Frontal cortex (tissue), 4 donors: Measurements from ENCODE around the gene AMBN. TPM values are rescaled to one million over a fixed set of nuclear protein-coding genes. Genes with fewer than 3 reads are reported as not detected.

ENCODE experiments used
- DNase-seq, 2 donors: peaks; one replicate each; pipeline ENCODE4 v3.0.0; 2012; ENCODE audit warnings: low spot score in 2 of 2
- FAIRE-seq: peaks from 2 replicates; lab custom pipeline; 2012; peaks lifted over from hg19 to GRCh38; lab: Jason Lieb, UNC
- total RNA-seq: library from RNA; depleted of rRNA; stranded (reverse); fragments of >200 nt; gene quantifications from one replicate; pipeline ENCODE4 v1.2.3, GENCODE V29; 2014
- donor health status: control.
- donor health status: control.
- donor health status: control.

The AMBN gene, protein sequence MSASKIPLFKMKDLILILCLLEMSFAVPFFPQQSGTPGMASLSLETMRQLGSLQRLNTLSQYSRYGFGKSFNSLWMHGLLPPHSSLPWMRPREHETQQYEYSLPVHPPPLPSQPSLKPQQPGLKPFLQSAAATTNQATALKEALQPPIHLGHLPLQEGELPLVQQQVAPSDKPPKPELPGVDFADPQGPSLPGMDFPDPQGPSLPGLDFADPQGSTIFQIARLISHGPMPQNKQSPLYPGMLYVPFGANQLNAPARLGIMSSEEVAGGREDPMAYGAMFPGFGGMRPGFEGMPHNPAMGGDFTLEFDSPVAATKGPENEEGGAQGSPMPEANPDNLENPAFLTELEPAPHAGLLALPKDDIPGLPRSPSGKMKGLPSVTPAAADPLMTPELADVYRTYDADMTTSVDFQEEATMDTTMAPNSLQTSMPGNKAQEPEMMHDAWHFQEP
- 1.2 TPM for total RNA-seq

DNA sequence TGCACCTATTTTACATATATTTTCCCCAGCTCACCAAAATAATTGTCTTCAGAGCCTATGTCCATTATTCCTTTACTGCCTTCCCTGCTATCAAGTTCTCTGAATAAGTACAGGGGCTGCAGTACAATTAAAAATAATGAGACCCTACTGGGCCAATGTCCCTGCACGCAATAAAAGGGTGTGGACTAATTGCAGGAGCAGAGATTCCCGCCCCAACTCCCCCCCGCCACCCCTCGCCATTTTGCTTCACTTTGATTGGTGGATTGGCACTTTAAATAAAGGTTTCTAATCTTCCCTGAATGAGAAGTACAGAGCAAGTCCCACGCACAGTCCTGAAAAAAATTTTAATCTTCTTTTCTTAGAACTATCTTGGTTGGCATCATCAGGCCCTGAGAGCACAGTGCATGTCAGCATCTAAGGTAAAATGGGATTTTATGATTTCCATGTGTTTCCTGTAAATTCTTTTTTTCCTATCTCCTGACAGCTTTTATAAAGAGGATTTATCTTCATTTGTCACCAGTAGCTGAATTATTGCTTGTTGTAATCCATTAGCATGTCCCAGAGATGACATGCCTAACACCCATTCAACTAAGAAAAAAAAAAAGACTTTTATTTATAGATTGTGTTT is at the start of gene AMBN:
TSS of gene AMBN (plus strand) at position 302 of the 628 bp plus-strand sequence. CDS start at position 405, 103 bp downstream.
- DNase-seq (no peak), FAIRE-seq (no peak)

DNA sequence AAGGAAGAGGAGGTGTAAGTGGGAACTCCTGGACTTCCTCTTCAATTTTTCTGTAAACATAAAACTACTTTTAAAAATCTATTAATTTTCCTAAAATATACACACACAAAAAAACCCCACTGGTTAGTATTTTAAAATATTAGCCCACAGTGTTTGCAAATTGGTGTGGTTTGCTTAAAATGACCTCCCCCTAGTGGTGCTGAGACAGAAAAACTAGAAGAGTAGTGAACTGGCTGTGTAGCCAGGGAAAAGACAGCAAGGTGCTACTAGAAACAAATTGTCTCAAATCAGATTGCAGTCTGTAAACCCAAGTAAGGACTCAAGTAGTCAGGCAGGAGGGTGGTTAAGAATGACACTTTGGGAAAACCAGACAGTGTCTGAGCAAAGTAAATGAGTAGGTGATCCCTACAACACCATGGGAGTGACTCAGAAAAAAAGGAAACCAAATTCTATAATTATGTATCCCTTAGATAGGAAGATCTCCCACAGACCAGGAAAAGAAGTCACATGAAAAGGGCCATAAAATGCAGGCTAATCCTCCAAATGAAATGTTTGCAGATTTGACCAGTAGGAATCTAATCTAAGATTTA is 47.7 kb upstream of the AMBN start:
- DNase-seq = no peak
- no peak for FAIRE-seq

DNA sequence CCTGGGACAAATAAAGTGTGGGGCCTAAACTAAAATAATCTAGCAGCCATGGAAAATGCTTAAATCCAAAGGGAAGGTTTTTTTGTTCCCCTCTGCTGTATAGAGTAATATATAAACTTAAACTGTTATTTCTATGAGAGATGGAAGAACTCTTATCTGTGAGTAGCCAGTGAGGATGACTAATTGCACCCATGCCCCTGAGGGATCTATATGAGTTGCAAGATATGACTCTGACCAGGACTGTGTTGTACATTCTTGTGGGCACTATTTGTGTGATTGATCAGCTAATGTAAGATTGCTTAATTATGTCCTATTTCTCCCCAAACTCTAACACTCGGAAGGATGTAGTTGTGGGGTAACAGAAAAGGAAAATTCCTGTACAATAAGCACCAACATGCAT is 35.2 kb upstream of the AMBN start:
- FAIRE-seq (no peak), DNase-seq (no peak)

DNA sequence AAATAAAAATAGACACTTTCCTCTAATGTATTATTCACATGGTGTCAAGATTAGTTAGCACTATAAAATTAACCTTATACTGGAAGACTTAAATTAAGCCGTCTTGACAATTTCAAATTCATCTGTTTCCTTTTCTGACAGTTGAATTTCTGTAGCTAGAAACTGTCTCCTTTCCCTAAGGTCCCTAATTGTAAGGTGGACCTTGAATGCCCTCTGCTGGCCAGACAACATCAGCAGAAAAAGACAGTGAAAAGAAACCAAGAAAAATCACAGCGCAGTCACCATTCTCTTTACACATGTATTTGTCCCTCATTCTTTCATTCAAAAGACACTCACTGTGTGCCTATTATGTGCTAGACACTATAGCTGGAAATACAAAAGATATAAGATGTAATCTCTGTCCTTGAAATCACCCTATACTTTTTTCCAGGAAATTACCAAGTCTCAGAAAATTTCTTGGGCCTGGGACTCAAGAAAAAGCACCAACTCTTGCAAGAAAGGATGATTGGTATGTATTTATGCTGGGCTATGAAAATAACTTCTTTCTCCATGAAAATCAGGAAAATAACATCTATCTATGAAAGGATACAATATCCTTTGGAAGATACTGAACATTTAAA is 32.7 kb upstream of the AMBN start:
- peak; percentile 7 to 49 for DNase-seq
- FAIRE-seq = peak; percentile 76

DNA sequence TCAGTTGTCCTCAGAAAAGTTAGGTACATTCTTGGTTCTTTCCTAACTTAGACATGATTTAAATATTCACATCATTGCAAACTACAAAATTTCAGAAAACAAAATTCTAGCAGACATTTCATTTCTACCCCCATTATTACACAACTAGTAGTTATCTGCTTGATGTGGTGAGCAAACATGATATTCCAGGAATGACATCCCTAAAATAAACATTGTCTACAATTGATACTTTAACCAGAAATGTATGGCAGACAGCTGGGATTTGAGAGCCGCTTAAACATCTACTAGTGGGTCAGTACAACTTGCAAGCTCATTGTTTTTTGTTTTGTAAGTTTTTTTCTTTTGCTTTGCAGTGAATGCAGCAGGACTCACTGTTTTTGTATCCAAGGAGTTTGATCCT is 32.1 kb upstream of the AMBN start:
- DNase-seq = no peak
- FAIRE-seq = no peak

DNA sequence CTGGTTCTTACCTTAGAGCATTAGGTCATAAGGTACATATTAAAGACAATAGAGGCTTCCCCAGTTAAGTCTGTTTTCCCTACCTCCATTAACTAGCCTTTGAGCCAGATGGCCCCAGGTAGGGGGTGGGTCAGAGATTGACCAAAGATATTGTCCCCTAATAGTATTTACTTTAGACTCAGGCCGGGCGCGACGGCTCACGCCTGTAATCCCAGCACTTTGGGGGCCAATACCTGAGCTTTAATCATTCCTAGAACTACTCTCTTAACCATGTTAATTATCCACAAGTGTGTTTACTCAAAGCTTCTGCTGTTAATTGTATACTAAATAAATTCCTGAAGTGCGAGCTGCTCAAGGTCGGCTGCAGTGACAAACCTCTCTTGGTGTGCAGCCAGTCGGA is 28.0 kb upstream of the AMBN start:
- FAIRE-seq (no peak), DNase-seq (no peak)

DNA sequence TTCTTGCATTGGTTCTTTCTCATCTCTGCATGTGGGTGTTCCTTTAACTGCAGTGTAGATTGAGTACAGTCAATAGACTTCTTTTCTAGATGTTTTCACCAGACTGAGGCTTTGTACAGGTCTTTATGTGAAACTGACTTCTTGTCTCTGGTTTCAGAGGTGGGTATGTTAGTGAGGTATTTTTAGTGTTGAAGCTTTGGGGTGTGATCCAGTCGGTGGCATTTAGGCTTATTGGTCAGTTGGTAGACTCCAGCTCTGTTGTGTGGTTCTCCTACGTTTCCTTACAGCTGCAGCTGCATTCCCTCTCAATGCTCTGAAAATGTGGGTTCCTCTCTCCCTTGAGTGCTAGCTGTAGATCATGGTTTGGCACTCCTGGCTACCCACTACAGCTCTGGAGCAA is 21.3 kb upstream of the AMBN start:
- DNase-seq (no peak), FAIRE-seq (no peak)

DNA sequence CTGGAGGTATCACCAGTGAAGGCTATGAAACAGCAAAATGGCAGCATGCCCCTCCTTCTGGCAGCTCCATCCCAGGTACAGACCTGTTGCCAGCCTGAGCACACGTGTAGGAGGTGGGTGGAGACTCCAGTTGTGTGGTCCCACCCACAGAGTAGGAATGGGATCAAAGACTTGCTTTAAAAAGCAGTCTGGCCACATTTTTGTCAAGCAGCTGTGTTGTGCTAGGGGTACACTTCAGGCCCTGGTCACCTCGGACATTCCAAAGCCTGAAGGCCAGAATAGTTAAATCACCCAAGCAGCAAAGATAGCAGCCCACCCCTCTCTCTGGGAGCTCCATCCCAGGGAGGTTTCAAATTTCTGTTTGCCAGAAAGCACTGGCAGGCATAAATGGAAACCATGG is 20.3 kb upstream of the AMBN start:
- FAIRE-seq = no peak
- no peak for DNase-seq

DNA sequence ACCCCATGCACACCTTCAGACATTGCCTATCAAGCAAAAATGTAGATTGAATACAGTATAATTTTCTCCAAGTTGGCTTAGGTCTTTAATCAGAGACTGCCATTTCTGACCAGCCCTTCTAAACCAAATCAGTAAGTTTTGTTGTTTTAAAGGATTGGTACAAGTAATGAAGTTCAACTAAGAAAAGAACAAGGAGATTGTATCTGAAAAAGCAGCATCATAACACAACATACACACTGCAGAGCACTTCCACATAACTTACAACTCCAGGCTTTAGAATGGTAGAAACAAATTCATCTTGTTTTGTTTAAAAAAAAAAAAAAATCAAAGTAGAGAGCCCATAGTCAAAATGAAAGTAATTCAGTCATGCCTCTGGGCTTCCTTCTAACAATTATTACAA is 16.1 kb upstream of the AMBN start:
- FAIRE-seq = no peak

DNA sequence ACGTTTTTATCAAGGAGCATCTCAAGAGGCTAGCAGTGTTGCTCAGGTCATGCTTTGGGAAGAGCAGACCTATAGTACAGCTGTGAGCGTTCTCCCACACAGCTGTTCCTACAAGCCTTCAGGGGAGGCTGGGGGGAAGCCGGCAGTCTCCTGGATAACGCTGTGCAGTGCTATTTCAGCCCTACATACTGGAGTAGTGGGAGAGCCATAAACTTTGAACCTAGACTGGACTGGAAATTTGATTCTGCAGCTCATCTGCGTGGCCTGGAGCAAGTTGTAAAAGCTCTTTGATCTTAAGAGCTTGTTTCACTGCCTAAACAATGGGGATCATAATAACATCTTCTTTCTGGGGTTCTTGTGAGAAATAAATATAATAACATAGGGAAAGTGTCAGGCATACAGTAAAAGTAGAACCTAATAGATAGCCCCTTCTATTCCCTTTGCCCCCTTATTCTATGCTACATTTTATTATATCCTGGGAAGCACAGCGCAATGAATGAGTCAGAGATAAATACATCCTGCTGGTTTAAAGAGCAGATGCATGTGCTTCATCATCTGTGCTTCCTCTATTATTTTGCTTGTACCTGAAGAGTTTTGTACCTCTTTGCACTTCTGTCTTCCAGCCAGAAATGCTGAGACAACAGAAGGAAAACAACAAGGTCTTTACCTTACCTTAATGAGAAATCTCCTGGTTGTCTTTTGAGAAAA is 14.7 kb upstream of the AMBN start:
- no peak for FAIRE-seq

More for the DNA sequence above, 16.1 kb upstream of the AMBN start:
- no peak for DNase-seq

DNA sequence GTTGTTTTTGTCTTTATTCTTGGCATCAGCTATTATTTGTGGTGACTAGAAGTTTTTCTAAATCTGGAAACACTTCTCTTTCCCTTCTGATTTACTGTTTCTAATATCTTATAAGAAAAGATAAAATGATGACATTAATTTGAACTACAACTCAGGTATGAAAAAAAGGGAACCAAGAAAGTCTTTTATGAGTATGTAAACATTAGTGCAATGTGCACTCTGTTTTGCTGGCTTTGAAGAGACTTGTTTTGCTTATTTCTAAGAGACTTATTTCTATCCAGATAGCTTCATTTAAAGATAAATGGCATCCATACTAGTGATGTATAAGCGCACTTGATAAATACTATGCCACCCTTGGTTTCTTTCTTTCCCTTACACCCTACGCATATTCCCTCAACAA is 10.1 kb upstream of the AMBN start:
- DNase-seq = no peak
- no peak for FAIRE-seq

More for the DNA sequence above, 14.7 kb upstream of the AMBN start:
- DNase-seq = no peak

DNA sequence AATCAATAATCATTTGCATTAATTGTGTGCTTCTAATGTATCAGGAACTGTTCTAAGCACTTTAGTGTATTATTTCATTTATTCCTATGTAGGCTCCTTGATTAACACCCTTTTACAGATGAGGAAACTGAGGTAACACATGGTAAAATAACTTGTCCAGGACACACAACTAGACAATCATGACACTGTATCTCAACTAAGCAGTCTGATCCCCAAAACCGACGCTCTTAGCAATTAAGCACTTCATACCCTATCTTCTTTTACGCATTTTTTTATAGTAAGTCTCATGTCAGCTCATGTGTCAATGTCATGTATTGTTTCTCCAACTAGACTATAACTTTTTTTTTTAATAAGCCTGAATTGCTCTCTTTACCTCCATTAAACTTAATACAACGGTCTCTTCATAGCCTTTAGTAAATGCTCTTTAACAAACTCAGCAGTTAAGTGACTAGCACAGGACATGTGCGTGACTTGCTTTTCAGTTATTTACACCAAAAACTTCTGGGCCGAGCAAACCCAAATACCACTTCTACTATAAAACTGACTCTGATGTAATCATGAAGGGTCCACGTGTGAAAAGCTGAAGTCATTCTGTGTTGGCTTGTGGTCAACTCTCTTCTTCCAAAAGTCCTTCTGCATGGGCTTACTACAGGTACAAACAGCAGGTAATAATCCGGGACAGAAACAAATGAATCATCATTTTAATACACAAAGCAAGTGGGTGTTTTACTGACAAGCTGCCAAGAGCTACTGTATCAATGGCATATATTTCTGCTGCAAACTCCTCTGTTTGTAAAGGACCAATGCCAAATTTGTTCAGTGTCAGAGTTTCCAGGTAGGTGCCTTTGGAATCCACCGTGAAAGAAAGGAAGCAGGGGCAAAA is 7.9 kb upstream of the AMBN start:
- FAIRE-seq (no peak), DNase-seq (no peak)

DNA sequence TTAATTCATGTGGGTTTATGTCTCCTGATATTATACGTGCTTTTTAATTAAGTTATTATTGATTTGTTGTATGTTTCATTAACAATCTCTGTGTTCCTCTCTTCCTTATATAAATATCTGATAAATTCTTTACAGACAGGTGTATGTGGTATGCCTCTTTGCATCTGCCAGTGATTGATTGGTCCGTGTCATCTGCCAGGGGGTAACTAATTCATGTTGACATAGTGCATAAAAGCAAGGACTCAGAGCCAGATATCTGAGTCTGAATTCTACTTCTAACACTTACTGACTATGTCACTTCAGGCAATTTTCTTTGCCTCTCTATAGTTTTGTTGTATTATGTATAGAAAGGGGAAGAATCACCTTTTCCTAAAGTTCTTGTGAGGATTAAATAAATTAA is 5.2 kb upstream of the AMBN start:
- DNase-seq = no peak
- FAIRE-seq = no peak

DNA sequence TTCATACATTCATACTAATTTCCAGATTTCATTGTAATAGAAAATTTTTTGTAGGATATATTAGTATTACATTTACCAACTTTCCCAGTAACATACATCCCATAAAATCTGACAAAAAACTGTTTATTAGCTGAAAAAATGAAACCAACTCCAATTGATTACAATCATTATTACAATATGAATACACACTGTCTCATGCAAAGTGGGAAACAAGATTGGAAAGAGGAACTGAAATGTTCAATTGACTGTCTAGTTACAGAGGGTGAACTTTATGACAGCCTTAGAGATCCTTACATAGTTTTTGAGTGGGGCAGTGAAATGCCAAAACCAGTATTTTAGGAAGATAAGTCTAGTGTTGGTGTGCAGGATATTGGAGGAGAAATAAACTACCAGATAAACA is 2.3 kb upstream of the AMBN start:
- DNase-seq (no peak), FAIRE-seq (no peak)

DNA sequence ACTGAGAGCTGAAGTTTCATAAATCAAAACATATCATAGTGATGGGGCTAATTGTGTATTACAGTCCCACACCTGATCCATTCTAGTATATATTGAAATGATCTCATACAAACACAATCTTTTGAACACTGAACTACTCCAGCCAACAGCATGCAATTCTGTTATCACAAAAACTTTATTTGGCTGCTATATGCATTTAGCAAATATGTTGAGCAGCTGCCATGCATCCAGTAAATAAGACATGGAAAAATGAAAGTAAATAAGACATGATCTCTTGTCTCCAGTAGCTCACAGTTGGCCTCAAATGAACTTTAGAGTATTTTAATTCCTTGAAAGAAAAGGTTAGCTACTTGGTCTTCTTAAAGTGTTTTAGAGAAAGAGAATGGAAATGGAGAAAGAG is 2.1 kb downstream of the AMBN start:
- DNase-seq (no peak), FAIRE-seq (no peak)

DNA sequence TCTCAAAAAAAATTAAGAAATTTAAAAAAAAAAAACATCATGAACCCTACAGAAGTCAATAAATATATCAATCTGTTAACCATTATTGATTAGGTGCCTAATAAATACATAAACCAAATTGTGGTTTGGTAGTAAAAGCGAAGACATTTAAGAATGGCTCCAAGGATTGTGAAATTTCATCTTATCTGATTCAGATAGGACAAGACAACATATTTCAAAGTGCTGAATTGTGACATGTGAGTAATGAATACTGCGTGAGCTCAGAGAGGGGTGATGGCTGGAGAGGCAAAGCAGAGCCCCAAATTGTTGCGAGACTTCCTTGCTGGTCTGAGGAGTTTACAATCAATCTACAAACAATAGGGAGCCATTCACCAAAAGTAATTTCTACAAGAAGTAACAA is 8.2 kb downstream of the AMBN start:
- FAIRE-seq (no peak), DNase-seq (no peak)

DNA sequence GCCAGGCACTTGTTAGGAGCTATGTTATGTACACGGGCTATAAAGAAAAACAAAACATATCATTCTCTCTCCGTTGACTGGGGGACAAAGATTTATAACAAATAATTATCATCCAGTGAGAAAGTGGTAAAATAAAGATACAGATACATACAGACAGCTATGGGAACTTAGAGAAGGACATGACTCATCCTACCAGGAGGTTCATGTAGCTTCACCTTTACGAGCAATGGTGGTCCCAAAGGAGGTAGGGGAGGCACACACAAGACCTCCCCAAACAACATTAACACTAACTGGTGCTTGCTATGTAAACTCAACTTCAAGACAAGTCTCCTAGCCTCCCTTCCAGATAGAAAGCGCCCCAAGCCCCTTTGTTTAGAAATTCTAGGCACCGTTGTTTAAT is 8.9 kb downstream of the AMBN start:
- DNase-seq (no peak), FAIRE-seq (no peak)

DNA sequence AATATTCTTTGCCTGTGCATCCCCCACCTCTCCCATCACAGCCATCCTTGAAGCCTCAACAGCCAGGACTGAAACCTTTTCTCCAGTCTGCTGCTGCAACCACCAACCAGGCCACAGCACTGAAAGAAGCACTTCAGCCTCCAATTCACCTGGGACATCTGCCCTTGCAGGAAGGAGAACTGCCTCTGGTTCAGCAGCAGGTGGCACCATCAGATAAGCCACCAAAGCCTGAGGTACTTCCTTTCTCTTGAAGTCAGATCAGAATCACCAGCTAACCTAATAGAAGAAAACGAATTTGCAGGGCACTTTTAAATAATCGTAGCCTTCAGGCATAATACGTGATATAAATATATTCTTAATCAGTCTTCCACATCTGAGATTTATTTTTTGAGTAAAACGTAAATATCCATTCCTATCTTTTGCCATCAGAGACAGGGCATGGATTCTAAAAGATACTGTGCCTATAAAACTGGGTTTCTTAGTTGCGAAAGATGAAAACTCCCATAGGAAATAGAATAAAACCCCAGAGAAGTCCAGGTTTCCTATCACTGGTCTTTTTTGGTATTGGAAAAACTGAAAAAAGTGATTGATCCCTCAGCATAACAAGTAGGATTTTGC is 9.5 kb downstream of the AMBN start:
- FAIRE-seq = no peak

DNA sequence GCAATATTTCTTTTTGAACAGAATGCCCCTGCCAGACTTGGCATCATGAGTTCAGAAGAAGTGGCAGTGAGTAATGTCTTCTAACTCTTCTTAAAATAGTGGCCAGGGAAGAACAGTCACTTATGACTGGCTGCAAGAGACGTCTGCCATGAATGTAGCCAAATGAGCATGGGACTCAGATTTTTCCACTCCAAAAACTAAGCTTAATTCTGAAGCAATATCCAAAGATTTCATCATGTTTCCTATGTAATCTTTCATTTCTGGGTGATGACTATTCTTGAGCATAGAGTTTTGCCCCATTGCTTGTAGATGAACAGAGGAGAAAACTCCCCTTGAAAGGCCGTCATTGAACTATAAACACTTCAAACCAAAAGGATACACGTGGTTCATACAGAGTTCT is 11.8 kb downstream of the AMBN start:
- no peak for DNase-seq
- no peak for FAIRE-seq

More for the DNA sequence above, 9.5 kb downstream of the AMBN start:
- peak in 1 of 2 donors; percentile 5 for DNase-seq
